OCI-LY3 (cell line): ENCODE data around the gene TSPEAR.

ENCODE experiments used
- H2AFZ ChIP-seq: fragments of 200-600, 300-600 bp; shearing (Covaris generic); 2 replicates; pipeline ENCODE4 v1.6.0; 2014; ENCODE audit warnings: antibody characterized with exemption, low read depth, low read length
- H3K27ac ChIP-seq: fragments of 200-600, 300-600 bp; sonication (generic); 2 replicates; pipeline ENCODE4 v1.5.1; 2014; ENCODE audit warnings: mild to moderate bottlenecking, low read length, moderate library complexity, mixed read lengths
- H3K27me3 ChIP-seq: fragments of 200-600, 300-600 bp; sonication (generic); 2 replicates; pipeline ENCODE4 v1.6.1; 2014; ENCODE audit warnings: low read depth, low read length, mixed read lengths
- H3K36me3 ChIP-seq: fragments of 200-600, 300-600 bp; sonication (generic); replicated peaks from 2 replicates; pipeline ENCODE3; 2014; ENCODE audit warnings: low read depth, low read length, mixed read lengths
- H3K4me1 ChIP-seq: fragments of 300-600, 200-600 bp; sonication (generic); 2 replicates; pipeline ENCODE4 v1.6.1; 2014; ENCODE audit warnings: low read length, mixed read lengths
- H3K4me2 ChIP-seq: fragments of 200-600, 300-600 bp; sonication (generic); 2 replicates; pipeline ENCODE4 v1.6.1; 2014; ENCODE audit warnings: low read length, mixed read lengths
- H3K4me3 ChIP-seq: fragments of 300-600, 200-600 bp; sonication (generic); 2 replicates; pipeline ENCODE4 v1.5.1; 2014; ENCODE audit warnings: antibody characterized with exemption, mild to moderate bottlenecking, low read length, moderate library complexity
- H3K79me2 ChIP-seq: fragments of 300-600, 200-600 bp; shearing (Covaris generic); 2 replicates; pipeline ENCODE4 v1.6.1; 2014; ENCODE audit warnings: mild to moderate bottlenecking, low read length, mixed read lengths
- H3K9ac ChIP-seq: fragments of 300-600, 200-600 bp; shearing (Covaris generic); 2 replicates; pipeline ENCODE4 v1.6.0; 2014; ENCODE audit warnings: mild to moderate bottlenecking, low read length, moderate library complexity
- H3K9me3 ChIP-seq: fragments of 200-600, 300-600 bp; shearing (Covaris generic); 2 replicates; pipeline ENCODE4 v1.6.1; 2014; ENCODE audit warnings: low read length, mixed read lengths; ENCODE audit not compliant: insufficient read depth
- H4K20me1 ChIP-seq: fragments of 200-600, 300-600 bp; sonication (generic); 2 replicates; pipeline ENCODE4 v1.6.1; 2016; ENCODE audit warnings: low read length, mixed read lengths; ENCODE audit not compliant: insufficient read depth
- CTCF ChIP-seq: fragments of 200-600, 300-600 bp; sonication (generic); IDR thresholded peaks from 2 replicates; pipeline ENCODE4 v1.5.1; 2014; ENCODE audit warnings: antibody characterized with exemption, low read length, low read depth
- EZH2phosphoT487 ChIP-seq: fragments of 200-600 bp; shearing (Covaris generic); IDR thresholded peaks from 2 replicates; pipeline ENCODE4 v1.6.1; 2018; ENCODE audit warnings: antibody characterized with exemption, mixed run types, low read depth

TSPEAR gene

GRCh38 chr21:44579833-44580144 is 131.6 kb downstream of the TSPEAR start:
- no peaks in the 10 kb centered on the region for H3K79me2 ChIP-seq
- H3K9ac ChIP-seq = no peak overlapping the region
- H3K9me3 ChIP-seq = no peaks in the 10 kb centered on the region
- no peaks in the 10 kb centered on the region for H3K36me3 ChIP-seq
- peaks cover 10% of the 10 kb centered on the region for H3K4me1 ChIP-seq
- 0 out of 2 replicates have a peak, but pooled peaks cover 3% of the 10 kb centered on the region for H3K27me3 ChIP-seq
- H3K4me2 ChIP-seq = no peak overlapping the region
- no peaks in the 10 kb centered on the region for H4K20me1 ChIP-seq
- H2AFZ ChIP-seq = no peak overlapping the region
- no peak for TF ChIP-seq EZH2phosphoT487
- no peak for TF ChIP-seq CTCF
- no peak overlapping the region for H3K27ac ChIP-seq
- no peak overlapping the region for H3K4me3 ChIP-seq

- Histone ChIP-seq H3K9ac (no peak overlapping the region), H3K4me3 (no peak overlapping the region), H3K79me2 (no peaks in the 10 kb centered on the region), H3K4me2 (no peak overlapping the region), H4K20me1 (no peaks in the 10 kb centered on the region), H3K27me3 (0 out of 2 replicates have a peak, but pooled peaks cover under 1% of the 10 kb centered on the region), H2AFZ (no peak overlapping the region), H3K27ac (no peak overlapping the region), H3K9me3 (no peaks in the 10 kb centered on the region), H3K4me1 (peaks cover 10% of the 10 kb centered on the region), H3K36me3 (no peaks in the 10 kb centered on the region)
- TF ChIP-seq CTCF = no peak
- TF ChIP-seq EZH2phosphoT487 = no peak
Measured at GRCh38 chr21:44579056-44579832, 132.1 kb downstream of the TSPEAR start.

- H3K27me3 ChIP-seq = no peaks in the 10 kb centered on the region
- no peak overlapping the region for H2AFZ ChIP-seq
- no peak overlapping the region for H3K4me3 ChIP-seq
- TF ChIP-seq CTCF (no peak), EZH2phosphoT487 (no peak)
- H3K79me2 ChIP-seq = no peaks in the 10 kb centered on the region
- H3K36me3 ChIP-seq = no peaks in the 10 kb centered on the region
- H3K9ac ChIP-seq = no peak overlapping the region
- no peak overlapping the region for H3K4me2 ChIP-seq
- H3K27ac ChIP-seq = no peak overlapping the region
- peaks cover 3% of the 10 kb centered on the region for H3K4me1 ChIP-seq
- no peaks in the 10 kb centered on the region for H3K9me3 ChIP-seq
- no peaks in the 10 kb centered on the region for H4K20me1 ChIP-seq
Measured at GRCh38 chr21:44578371-44579055, 132.9 kb downstream of the TSPEAR start.

- Histone ChIP-seq H2AFZ (no peak overlapping the region), H3K36me3 (no peaks in the 10 kb centered on the region), H3K4me2 (no peak overlapping the region), H4K20me1 (no peaks in the 10 kb centered on the region), H3K9ac (no peak overlapping the region), H3K27ac (no peak overlapping the region), H3K4me1 (no peaks in the 10 kb centered on the region), H3K9me3 (no peaks in the 10 kb centered on the region), H3K27me3 (no peaks in the 10 kb centered on the region), H3K79me2 (no peaks in the 10 kb centered on the region), H3K4me3 (no peak overlapping the region)
- TF ChIP-seq EZH2phosphoT487 (no peak), CTCF (no peak)
Measured at GRCh38 chr21:44576025-44576420, 135.3 kb downstream of the TSPEAR start.
